T-helper 1 cell treated with Interleukin-12 subunit alpha and Interleukin-12 subunit beta and Interleukin-4 antibody, amounts not matched to agents 30 μg/mL and 1 μg/mL, for 36 hours (primary cell): Measurements from ENCODE around the gene RASAL2.

Experiments used
- H3K27ac Mint-ChIP-seq: one replicate; pipeline ENCODE4 v1.8.0; 2021; ENCODE audit warnings: mild to moderate bottlenecking, mixed read lengths
- H3K27me3 Mint-ChIP-seq: one replicate; pipeline ENCODE4 v1.8.0; 2021; ENCODE audit warnings: low read depth, mixed read lengths
- H3K36me3 Mint-ChIP-seq: one replicate; pipeline ENCODE4 v1.8.0; 2021; ENCODE audit warnings: low read depth, mixed read lengths
- H3K4me1 Mint-ChIP-seq: one replicate; pipeline ENCODE4 v1.8.0; 2021; ENCODE audit warnings: low read depth, mixed read lengths
- H3K4me3 Mint-ChIP-seq: one replicate; pipeline ENCODE4 v1.8.0; 2021; ENCODE audit warnings: mild to moderate bottlenecking, moderate library complexity, mixed read lengths
- H3K9me3 Mint-ChIP-seq: one replicate; pipeline ENCODE4 v1.8.0; 2021; ENCODE audit warnings: mixed read lengths

The RASAL2 gene

GRCh38 chr1:178513278-178513983, 419.5 kb downstream of the RASAL2 start:
- Mint-ChIP-seq H3K4me1 (no peaks in the 10 kb centered on the region), H3K27ac (no peak overlapping the region), H3K36me3 (no peaks in the 10 kb centered on the region), H3K27me3 (no peaks in the 10 kb centered on the region), H3K9me3 (no peaks in the 10 kb centered on the region), H3K4me3 (no peak overlapping the region)

DNA sequence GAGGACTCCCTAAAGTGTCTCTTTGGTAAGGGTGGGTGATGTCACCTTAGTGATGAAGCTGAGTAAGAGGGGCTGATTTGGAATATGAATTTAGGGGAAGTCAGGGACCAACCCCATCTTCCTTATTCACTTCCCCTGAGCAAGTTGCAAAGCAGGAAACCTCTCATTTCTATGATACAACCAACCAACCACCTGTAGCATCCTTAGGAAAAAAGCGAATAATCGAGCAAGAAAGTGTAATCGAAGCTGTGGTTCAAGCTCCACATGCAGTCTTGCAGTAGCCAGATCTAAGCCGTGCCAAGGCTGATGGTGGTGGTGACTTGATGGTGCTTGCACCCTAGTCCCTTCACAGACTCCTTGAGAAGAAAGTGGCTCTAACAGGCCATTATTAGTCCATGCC, 422.2 kb downstream of the RASAL2 start:
- Mint-ChIP-seq H3K36me3 (no peaks in the 10 kb centered on the region), H3K9me3 (no peaks in the 10 kb centered on the region), H3K27me3 (no peaks in the 10 kb centered on the region), H3K27ac (no peak overlapping the region), H3K4me1 (no peaks in the 10 kb centered on the region), H3K4me3 (no peak overlapping the region)

GRCh38 chr1:178518894-178519293, 425.0 kb downstream of the RASAL2 start:
- no peaks in the 10 kb centered on the region for H3K36me3 Mint-ChIP-seq
- H3K4me3 Mint-ChIP-seq = no peak overlapping the region
- no peaks in the 10 kb centered on the region for H3K27me3 Mint-ChIP-seq
- no peak overlapping the region for H3K27ac Mint-ChIP-seq
- no peaks in the 10 kb centered on the region for H3K4me1 Mint-ChIP-seq
- no peaks in the 10 kb centered on the region for H3K9me3 Mint-ChIP-seq

DNA sequence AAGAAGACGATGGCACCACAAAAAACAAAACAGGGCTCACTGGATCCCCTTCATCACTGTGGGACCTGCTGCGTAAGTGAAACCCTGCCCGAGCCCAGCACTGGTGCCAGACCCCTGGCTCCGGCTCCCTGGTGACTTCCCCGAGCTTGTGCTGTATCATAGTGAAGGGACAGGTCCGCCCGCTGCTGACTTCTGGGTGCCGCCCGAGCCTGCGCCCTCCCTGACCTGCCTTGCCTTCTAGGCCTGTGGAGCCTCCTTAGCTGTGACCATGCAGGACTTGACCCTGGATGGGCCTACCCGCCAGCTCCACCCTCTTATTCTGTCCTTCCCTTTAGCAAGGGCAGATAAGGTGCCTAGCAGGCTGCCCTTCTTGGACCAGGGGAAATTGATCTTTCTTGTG, 426.9 kb downstream of the RASAL2 start:
- no peaks in the 10 kb centered on the region for H3K36me3 Mint-ChIP-seq
- no peaks in the 10 kb centered on the region for H3K4me1 Mint-ChIP-seq
- no peak overlapping the region for H3K27ac Mint-ChIP-seq
- no peaks in the 10 kb centered on the region for H3K27me3 Mint-ChIP-seq
- no peaks in the 10 kb centered on the region for H3K9me3 Mint-ChIP-seq
- no peak overlapping the region for H3K4me3 Mint-ChIP-seq

- Mint-ChIP-seq H3K27ac (no peak overlapping the region), H3K36me3 (no peaks in the 10 kb centered on the region), H3K4me1 (no peaks in the 10 kb centered on the region), H3K4me3 (no peak overlapping the region), H3K9me3 (no peaks in the 10 kb centered on the region), H3K27me3 (no peaks in the 10 kb centered on the region)
Observed at GRCh38 chr1:178521241-178521640, 427.3 kb downstream of the RASAL2 start.

GRCh38 chr1:178527117-178527516, 433.2 kb downstream of the RASAL2 start:
- Mint-ChIP-seq H3K9me3 (no peaks in the 10 kb centered on the region), H3K27me3 (peaks cover 6% of the 10 kb centered on the region), H3K4me3 (no peak overlapping the region), H3K36me3 (no peaks in the 10 kb centered on the region), H3K4me1 (no peaks in the 10 kb centered on the region), H3K27ac (no peak overlapping the region)

- Mint-ChIP-seq H3K4me1 (peaks cover 3% of the 10 kb centered on the region), H3K27me3 (peaks cover 6% of the 10 kb centered on the region), H3K4me3 (no peak overlapping the region), H3K27ac (no peak overlapping the region), H3K9me3 (no peaks in the 10 kb centered on the region), H3K36me3 (no peaks in the 10 kb centered on the region)
Observed at GRCh38 chr1:178528228-178528952, 434.5 kb downstream of the RASAL2 start.

DNA sequence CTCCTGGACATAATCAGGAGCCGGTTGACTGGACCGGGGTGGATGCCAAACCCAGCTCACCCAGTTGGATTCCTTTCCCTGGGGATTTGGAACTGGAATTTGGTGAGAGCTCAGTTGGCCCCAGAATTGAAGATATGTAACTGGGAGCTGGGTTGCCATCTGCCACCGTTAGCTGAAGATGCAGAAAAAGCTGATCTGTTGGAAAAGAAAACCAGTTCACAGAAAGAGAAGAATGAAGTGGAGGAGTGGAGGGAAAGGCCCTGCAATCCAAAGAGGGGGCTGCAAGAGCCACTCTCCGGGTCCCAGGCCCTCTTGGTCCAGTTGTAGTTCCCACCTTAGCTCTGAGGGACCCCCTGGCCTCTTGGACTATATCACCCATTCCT, 435.0 kb downstream of the RASAL2 start:
- Mint-ChIP-seq H3K27ac (no peak overlapping the region), H3K36me3 (no peaks in the 10 kb centered on the region), H3K9me3 (no peaks in the 10 kb centered on the region), H3K4me3 (no peak overlapping the region), H3K4me1 (peaks cover 3% of the 10 kb centered on the region), H3K27me3 (peaks cover 6% of the 10 kb centered on the region)

DNA sequence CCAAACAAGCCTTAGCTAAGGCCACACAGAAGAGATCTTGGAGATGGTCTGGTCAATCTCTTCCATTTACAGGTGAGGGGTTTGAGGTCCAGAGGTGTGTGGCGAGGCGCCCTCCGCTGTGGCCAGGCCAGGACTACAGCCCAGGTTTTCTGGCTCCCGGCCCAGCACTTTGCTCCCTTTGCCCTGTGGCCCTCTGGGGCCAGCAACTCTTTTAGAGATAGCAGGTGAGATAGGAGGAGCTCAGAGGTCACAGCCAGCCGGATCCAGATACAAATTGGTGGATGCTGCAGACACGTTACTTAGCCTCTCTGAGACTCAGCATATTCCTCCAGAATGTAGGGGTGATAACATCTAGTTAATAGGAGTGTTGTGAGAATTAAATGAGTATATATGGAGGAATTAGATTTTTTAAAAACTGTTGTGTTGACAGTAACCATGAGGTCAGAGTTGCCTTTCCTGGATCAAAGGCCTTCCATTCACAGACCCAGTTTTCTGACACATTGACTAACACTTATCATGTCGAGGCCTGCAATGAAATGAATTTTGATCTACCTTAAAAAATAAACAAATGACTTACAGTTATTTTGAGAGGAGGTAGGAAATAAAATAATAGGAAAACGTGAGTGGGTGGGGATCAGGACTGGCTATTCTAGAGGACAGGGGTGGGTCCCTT, 435.6 kb downstream of the RASAL2 start:
- Mint-ChIP-seq H3K27me3 (peaks cover 6% of the 10 kb centered on the region), H3K4me3 (no peak overlapping the region), H3K9me3 (no peaks in the 10 kb centered on the region), H3K36me3 (no peaks in the 10 kb centered on the region), H3K4me1 (peaks cover 3% of the 10 kb centered on the region), H3K27ac (no peak overlapping the region)

DNA sequence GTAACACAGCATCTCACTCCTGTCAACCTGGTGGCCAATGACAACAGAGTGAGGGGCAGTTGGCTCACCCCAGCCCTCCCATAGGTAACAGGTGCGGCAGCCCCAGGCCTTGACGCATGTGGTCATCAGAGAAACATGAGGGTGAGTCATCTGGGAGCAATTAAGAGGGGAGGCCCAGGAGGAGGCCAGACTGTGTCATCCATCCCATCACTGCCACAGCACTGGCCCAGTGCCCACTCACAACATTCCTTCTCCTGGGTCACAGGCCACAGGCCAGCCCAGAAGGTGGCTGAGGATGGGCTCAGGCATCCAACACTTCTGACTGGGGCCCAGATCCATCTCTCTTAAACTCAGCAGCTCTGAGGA, 436.1 kb downstream of the RASAL2 start:
- H3K36me3 Mint-ChIP-seq = no peaks in the 10 kb centered on the region
- H3K27me3 Mint-ChIP-seq = peaks cover 6% of the 10 kb centered on the region
- H3K9me3 Mint-ChIP-seq = no peaks in the 10 kb centered on the region

GRCh38 chr1:178530502-178530901, 436.6 kb downstream of the RASAL2 start:
- Mint-ChIP-seq H3K4me3 (no peak overlapping the region), H3K36me3 (no peaks in the 10 kb centered on the region), H3K9me3 (no peaks in the 10 kb centered on the region), H3K4me1 (peaks cover 3% of the 10 kb centered on the region), H3K27me3 (peaks cover 6% of the 10 kb centered on the region), H3K27ac (no peak overlapping the region)

More for the DNA sequence above, 436.1 kb downstream of the RASAL2 start:
- H3K27ac Mint-ChIP-seq = no peak overlapping the region
- no peak overlapping the region for H3K4me3 Mint-ChIP-seq
- H3K4me1 Mint-ChIP-seq = peaks cover 3% of the 10 kb centered on the region

GRCh38 chr1:178531887-178532286, 438.0 kb downstream of the RASAL2 start:
- no peak overlapping the region for H3K4me3 Mint-ChIP-seq
- H3K27ac Mint-ChIP-seq = no peak overlapping the region
- H3K9me3 Mint-ChIP-seq = no peaks in the 10 kb centered on the region
- H3K27me3 Mint-ChIP-seq = peaks cover 6% of the 10 kb centered on the region
- H3K36me3 Mint-ChIP-seq = no peaks in the 10 kb centered on the region
- H3K4me1 Mint-ChIP-seq = peaks cover 3% of the 10 kb centered on the region

GRCh38 chr1:178532392-178532791, 438.5 kb downstream of the RASAL2 start:
- no peak overlapping the region for H3K27ac Mint-ChIP-seq
- H3K4me3 Mint-ChIP-seq = no peak overlapping the region
- H3K27me3 Mint-ChIP-seq = peaks cover 4% of the 10 kb centered on the region
- peaks cover 3% of the 10 kb centered on the region for H3K4me1 Mint-ChIP-seq
- no peaks in the 10 kb centered on the region for H3K36me3 Mint-ChIP-seq
- H3K9me3 Mint-ChIP-seq = no peaks in the 10 kb centered on the region

- H3K4me1 Mint-ChIP-seq = peaks cover 3% of the 10 kb centered on the region
- H3K27me3 Mint-ChIP-seq = no peaks in the 10 kb centered on the region
- H3K9me3 Mint-ChIP-seq = no peaks in the 10 kb centered on the region
- no peaks in the 10 kb centered on the region for H3K36me3 Mint-ChIP-seq
- H3K27ac Mint-ChIP-seq = no peak overlapping the region
- H3K4me3 Mint-ChIP-seq = no peak overlapping the region
Observed at GRCh38 chr1:178533121-178533946, 439.4 kb downstream of the RASAL2 start.
